ENCODE measurements around the gene TMEM132C.

The TMEM132C gene

GRCh38 chr12:128290938-128291337 is 24.0 kb downstream of the TMEM132C start:
- DNase-seq = no peak

- no peak for DNase-seq
Observed at GRCh38 chr12:128298091-128298748, 31.2 kb downstream of the TMEM132C start.

DNA sequence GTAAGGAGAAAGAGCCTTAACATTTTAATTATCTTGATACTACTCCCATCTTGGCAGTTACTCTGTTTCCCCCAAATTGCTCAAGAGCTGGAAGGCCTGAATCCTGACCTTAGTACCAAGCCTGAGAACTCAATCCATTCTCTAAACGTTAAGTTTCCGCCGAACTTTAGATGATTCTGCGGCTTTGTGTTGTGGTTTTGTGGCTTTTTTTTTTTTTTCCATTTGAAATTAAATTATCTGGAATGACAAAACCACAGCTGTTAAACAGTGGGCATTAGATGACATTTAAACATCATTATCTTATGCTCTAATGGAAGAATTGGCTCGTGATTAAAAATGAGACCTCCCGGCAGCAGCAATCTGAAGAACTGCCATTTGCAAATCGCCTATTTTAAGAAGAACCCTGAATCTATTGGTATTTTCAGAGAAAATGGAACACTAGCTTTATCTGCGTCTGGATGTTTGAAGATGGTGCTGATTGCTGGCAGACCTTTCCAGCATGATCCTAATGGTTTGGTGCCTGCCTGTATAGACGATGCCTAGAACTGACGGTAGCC is 38.4 kb downstream of the TMEM132C start:
- DNase-seq = no peak

DNA sequence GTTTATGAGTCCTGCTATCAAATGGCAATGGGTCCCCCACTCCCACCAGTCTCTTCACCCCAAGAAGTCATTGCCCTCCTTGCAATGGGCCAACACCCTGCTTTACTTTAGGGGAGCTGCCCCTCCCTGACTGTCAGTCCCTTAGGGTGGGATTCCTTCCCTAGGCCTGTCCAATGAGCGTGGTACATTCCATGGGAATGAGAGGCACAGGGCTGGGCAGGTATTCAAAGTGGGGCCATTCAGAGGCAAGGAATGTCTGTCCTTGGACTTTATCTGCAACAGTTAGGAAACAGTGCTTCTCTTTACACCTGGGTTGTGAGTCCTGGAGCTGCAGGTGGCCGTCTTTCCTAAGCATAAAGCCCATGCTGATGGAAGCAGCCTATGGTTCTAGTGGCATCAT is 40.8 kb downstream of the TMEM132C start:
- DNase-seq = no peak

GRCh38 chr12:128312661-128313060 is 45.7 kb downstream of the TMEM132C start:
- no peak for DNase-seq

DNA sequence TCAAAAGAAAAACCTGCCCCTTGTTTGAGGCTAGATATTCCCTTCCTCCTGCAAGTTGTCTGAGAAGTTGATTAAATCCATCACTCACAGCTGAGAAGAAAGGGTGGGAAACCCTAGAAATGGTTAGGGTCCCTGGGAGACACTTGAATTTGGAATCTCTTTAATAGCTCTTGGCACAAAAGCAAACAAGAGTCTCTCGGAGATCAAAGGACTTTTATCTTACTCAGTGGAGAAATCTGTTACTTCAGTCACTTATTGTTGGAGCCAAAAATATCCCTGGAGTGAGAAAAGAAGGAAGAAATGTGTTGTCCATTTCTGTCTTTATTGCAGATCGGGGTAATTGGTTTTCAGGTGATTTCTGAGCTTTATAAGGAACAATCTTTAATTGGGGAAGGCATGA is 47.0 kb downstream of the TMEM132C start:
- no peak for DNase-seq

DNA sequence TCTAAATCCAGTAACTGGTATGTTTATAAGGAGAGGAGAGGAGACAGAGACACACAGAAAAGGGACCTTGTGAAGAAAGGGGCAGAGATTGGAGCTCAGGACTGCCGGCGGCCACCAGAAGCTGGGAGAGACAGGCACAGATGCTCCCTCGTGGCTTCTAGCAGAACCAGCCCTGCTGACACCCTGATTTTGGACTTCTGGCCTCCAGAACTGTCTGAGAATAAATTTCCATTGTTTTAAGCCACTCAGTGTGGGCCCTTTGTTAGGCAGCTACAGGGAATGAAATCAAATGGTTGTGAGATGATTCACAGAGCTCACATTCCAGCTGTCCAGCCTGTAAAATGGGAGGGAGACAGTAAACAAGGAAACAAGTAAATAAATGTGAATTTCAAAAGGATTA is 47.6 kb downstream of the TMEM132C start:
- no peak for DNase-seq

DNA sequence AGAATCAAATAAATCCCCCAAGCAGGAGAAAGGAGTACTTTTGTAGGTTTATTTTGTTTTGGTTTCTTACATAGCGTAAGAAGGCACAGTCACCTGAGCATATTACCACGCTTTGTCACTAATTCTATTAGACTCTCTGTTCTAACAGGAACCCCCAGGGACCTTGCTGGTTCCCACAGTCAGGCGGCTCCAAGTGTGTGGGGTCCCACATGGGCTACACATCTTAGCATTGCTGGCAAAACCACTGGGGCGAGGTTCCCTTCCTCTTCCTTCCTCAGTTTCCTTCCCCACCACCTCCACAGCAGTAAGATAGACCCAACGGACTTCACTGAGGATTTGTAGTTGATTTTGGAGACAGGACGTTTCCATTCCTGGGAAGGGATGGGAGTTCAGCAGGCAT is 49.1 kb downstream of the TMEM132C start:
- no peak for DNase-seq

- peak in 1 of 3 donors; percentile 1 for DNase-seq
Observed at GRCh38 chr12:128316973-128317526, 50.1 kb downstream of the TMEM132C start.

DNA sequence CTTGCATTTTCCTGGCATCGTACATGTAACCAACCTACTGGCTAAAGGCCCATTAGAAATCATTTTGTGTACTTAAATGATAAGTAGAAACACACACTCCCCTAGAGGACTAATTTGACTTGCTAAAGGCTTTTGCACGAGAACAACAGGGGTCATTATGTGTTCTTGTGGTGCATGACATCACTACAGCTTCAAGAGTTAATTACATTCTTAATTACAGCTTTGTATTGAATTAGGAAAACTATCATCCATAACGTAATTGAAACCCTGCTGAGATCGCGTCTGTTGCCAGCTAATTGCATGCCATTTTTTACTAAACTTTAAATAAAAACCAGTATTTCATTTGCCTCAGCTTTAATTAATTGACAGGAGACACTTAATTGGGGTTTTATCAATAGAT is 51.4 kb downstream of the TMEM132C start:
- no peak for DNase-seq

GRCh38 chr12:128318946-128319345 is 52.0 kb downstream of the TMEM132C start:
- DNase-seq = no peak

GRCh38 chr12:128322341-128322740 is 55.4 kb downstream of the TMEM132C start:
- DNase-seq = no peak

- no peak for DNase-seq
Observed at GRCh38 chr12:128323145-128323920, 56.4 kb downstream of the TMEM132C start.

GRCh38 chr12:128325646-128326045 is 58.7 kb downstream of the TMEM132C start:
- no peak for DNase-seq

DNA sequence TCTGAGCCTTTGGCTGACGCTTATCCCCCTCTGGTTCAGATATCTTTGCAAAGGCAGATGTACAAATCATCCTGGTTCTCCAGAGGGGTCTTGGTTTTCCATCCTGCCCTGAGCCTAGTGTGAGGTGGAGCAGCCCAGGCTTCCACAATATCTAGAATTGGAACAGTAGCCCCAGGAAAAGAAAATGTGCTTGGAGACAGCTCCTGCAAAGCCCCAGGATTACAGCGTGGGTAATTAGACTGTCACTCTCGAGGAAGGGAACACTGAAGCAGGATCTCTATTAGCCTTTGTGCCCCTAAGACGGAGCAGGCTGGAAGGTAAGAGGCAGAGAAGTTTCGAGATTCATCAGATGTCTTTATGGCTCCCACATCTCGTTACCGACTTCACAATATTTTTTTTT is 59.4 kb downstream of the TMEM132C start:
- no peak for DNase-seq

- DNase-seq = no peak
Observed at GRCh38 chr12:128328961-128329360, 62.0 kb downstream of the TMEM132C start.

- DNase-seq = peak in 1 of 3 donors; percentile 17
Observed at GRCh38 chr12:128336204-128337070, 69.5 kb downstream of the TMEM132C start.

GRCh38 chr12:128337071-128337345 is 70.0 kb downstream of the TMEM132C start:
- DNase-seq = no peak

GRCh38 chr12:128337431-128338170 is 70.6 kb downstream of the TMEM132C start:
- no peak for DNase-seq

- DNase-seq = peak in 1 of 3 donors; percentile 6
Observed at GRCh38 chr12:128338386-128339125, 71.6 kb downstream of the TMEM132C start.

DNA sequence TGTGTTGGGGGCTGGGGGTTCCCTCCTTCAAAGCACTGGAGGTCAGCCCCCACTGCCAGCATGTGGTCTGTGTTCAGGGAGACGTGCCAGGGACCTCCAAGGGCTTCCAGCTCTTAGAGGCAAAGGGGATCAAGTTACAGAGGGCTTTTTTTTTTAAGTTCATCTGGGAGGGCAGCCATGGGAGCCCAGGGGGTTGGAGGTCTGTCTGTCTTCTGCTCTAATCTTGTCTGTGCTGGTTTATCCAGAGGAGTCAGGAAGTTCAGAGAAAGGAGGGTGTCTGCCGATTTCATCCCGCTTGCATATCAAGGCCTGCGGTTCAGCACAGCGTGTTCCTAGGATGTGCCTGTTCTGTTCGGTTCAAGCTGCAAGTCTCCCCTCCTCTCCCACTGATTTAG is 72.2 kb downstream of the TMEM132C start:
- peak in 1 of 3 donors; percentile 3 for DNase-seq

DNA sequence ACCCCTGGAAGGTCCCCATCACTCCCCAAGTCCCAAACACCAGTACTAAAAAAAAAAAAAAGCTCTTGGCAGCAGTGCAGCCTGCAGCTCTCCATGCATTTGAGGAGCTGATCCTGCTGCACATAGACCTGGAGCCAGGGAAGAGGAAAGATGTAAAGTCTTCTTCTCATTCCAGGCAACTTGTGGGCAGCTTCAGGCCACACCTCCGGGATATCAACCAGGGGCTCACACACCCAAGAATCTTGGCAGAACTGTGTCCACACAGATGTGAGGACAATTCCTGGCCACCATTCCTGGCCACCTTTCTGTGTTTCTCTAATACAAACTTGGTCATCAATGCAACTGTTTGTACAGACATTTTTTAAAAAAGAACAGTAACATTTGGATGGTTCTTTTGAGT is 72.7 kb downstream of the TMEM132C start:
- no peak for DNase-seq

All from suppressor macrophage treated with lipopolysaccharide for 1 hour (primary cell).